GM12891 (cell line): ENCODE results near the gene ATP6V0E2.

ENCODE experiments used
- DNase-seq: peaks from one replicate; pipeline ENCODE4 v3.0.0; 2011; ENCODE audit warnings: low spot score; ENCODE audit not compliant: insufficient read length
- FAIRE-seq: peaks from 2 replicates; lab custom pipeline; 2011; peaks lifted over from hg19 to GRCh38; lab: Jason Lieb, UNC
- PAX5 ChIP-seq: IDR thresholded peaks from 2 replicates; pipeline ENCODE4 v1.6.1; 2011; ENCODE audit warnings: low read length, moderate library complexity, mild to moderate bottlenecking; ENCODE audit not compliant: insufficient read depth, severe bottlenecking
- POLR2A ChIP-seq: IDR thresholded peaks from 2 replicates; pipeline ENCODE4 v1.6.1; 2011; ENCODE audit warnings: low read depth, low read length, control low read depth
- POLR2AphosphoS5 ChIP-seq: IDR thresholded peaks from 2 replicates; pipeline ENCODE4 v1.6.1; 2011; ENCODE audit warnings: low read depth, low read length, control low read depth
- POU2F2 ChIP-seq: IDR thresholded peaks from 2 replicates; pipeline ENCODE4 v1.6.1; 2011; ENCODE audit warnings: low read depth, mild to moderate bottlenecking, control low read depth, low read length, moderate library complexity
- SPI1 ChIP-seq: IDR thresholded peaks from 2 replicates; pipeline ENCODE4 v1.6.1; 2011; ENCODE audit warnings: low read depth, low read length, control low read depth
- TAF1 ChIP-seq: IDR thresholded peaks from 2 replicates; pipeline ENCODE4 v1.6.1; 2011; ENCODE audit warnings: low read depth, low read length, control low read depth

The ATP6V0E2 gene

DNA sequence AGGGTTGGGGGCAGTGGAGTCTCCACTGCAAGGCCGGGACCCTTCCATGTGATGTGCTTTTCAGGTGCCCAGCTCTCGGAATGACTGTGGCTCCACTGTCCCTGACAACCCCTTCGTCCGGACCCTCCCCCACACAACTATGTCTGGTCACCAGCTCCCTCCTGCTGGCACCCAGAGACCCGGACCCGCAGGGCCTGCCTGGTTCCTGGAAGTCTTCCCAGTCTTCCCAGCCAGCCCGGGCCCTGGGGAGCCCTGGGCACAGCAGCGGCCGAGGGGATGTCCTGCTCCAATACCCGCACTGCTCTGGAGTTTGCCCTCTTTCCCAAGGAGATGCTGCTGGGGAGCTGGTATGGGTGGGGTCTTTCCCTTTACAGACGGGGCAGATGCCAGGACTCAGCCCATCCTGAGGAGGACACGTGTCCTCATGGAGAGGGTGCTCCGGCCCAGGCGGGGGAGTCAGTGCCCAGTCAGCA, 5.5 kb downstream of the ATP6V0E2 start:
- no peak for FAIRE-seq
- TF ChIP-seq TAF1 (no peak), SPI1 (no peak), POLR2A (no peak)
- DNase-seq: no peak

DNA sequence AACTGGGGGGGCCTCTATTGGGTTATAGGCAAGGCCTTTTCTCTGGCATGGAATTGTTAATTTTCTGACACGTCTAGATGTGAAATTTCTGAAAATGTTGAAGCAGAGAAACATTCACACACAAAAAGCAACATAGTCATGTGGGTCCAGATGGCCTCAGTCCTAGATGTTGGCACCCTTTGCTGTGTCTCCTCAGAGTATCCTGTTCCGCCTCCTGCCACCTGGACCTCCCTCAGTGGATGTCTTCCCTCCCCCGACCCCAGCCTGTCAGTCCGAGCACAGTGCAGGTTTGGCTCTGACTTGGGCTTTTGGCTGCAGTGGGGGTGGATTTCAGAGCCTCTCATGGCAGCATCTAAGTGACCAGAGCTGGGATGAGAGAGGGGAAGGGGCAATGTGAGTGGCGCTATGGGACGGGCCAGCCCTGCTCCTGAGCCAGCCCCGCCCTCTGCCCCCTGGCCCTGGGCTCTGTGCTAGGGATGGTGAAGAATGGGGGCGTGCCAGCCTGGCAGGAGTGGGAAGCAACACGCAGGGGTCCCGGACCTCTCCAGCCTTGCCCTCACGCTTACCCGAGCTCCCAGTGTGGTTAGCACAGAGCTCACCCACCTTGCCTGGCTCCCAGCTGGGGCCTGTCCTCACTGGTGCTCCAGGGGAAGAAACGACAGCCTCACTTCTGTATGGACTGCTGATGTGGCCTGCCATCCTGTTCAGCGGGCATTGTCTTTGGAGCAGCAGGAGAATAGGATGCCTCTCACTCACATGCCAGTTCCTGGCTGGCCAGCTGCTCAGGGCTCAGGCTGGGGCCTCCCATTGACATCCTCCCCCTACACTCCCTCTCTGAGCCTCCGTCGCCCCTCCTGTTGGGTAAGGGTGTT, 6.2 kb downstream of the ATP6V0E2 start:
- TF ChIP-seq TAF1: no peak
- no peak for TF ChIP-seq POLR2AphosphoS5
- no peak for TF ChIP-seq PAX5
- no peak for TF ChIP-seq SPI1
- TF ChIP-seq POU2F2: no peak
- TF ChIP-seq POLR2A: no peak
- DNase-seq (no peak), FAIRE-seq (no peak)

DNA sequence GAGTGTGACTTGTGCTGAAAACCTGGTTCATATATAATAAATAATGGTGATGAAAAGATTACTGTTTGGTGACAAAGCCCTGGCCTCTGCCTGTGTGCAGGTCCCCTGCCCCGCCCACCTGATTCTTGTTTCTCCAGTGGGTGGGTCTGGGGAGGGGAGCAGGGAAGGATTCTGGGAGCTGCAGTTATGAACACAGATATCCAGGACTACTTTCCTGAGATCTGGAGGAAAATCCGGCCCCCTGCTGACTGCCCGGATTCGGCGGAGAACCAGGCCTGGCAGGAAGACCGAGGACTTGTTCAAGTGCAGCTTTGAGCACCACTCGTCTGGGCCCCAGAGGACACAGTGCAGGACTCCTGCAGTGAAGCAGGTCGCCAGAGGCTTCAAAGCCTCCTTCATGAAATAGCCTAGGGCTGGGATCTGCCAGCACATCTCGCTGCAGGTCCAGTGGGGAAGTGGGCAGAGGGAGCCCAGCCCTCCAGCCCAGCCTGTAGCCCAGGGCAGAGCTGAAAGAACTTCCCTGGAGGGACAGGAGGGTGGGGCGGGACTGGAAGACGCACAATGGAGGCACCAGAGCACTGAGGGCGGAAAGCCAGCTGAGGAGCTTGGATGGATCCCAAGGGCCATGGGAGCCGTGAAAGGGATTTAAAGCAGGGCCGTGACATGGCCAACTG, 7.0 kb downstream of the ATP6V0E2 start:
- FAIRE-seq: no peak
- no peak for TF ChIP-seq PAX5
- no peak for TF ChIP-seq POLR2A
- no peak for TF ChIP-seq TAF1
- no peak for TF ChIP-seq SPI1
- peak; percentile 0 for DNase-seq

DNA sequence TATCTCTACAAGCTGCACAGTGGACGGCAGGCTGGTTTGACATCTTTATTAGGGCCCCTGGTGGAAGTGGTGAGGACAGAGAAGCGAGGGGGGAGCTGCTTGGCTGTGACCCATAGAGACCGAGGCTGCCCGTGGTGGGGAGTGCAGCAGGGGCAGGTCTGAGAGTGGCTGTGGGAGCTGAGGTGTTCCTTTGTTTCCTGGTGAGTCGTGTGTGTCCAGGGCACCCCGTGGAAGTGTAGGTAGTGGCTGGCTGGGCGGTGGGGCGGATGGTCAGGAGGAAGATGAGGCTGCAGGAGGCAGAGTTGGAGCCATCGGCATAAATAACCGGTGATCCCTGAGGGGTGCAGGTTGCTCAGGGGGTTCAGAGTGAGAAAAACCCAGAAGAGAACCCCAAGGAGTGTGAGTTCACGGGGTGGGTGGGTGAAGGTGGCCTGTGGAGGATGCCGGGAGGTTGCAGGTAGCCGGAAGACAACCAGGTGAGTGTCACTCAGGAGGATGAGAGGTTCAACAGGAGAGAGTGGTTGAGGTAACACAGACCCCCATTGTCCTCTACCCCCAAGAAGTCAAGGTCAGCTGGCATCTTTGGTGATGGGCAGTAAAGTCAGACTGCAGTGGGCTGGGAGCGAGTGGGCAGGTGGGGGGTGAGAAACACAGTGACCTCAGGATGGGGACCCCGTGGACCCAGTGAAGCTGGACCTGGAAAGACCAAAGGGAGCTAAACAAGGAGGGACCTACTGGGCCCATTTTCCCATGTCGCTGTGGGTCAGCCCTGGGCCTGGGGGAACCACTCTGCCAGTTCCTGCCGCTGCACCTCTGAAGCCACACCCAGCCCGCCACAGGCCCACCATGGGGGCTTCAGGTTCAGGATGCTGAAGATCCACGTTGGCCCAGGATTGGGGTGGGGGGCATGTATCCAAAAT, 7.8 kb downstream of the ATP6V0E2 start:
- peak; percentile 1 for DNase-seq
- no peak for FAIRE-seq
- TF ChIP-seq POLR2AphosphoS5: no peak
- TF ChIP-seq TAF1: no peak
- TF ChIP-seq PAX5: no peak
- TF ChIP-seq SPI1: no peak
- TF ChIP-seq POLR2A: no peak
- TF ChIP-seq POU2F2: no peak

DNA sequence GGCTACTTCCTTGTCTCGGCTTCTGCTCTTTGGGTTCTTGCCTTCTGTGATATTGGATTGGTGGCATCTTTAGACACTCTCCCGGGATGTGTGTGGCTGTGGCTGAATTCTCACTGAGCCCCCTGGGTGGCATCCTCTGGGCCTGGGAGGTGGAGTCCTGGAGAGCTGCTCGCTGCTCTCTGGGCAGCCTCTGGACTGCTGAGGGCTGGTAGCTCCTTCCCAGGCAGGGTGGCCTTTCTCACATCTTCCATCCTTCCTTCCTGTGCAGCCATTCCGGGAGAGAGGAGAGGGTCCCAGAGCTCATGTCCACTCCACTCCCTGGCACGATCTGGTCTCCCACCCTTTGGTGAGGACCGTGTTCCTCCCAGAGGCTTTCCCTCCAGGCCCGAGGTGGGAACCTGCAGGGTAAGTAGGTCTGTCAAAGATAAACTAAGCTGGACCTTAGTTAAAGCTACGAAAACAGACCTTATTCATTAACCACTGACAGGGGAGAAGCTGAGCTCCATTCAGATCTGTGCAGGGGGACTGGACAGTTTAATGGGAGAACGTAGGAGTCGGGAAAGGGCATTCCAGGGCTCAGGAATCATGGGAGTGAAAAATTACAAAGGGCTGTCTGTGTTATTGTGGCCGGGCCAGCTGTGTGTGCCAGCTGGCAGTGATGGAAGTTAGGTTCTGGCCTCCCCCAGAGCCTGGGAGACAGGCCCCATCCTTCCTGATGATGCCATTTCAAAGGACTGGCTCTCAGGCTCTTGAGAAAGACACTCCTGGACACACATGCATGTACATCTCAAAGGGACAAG, 8.7 kb downstream of the ATP6V0E2 start:
- DNase-seq (peak; percentile 7), FAIRE-seq (no peak)
- no peak for TF ChIP-seq POU2F2
- TF ChIP-seq POLR2AphosphoS5: no peak
- TF ChIP-seq POLR2A: no peak
- no peak for TF ChIP-seq PAX5
- TF ChIP-seq SPI1: no peak
- TF ChIP-seq TAF1: no peak

DNA sequence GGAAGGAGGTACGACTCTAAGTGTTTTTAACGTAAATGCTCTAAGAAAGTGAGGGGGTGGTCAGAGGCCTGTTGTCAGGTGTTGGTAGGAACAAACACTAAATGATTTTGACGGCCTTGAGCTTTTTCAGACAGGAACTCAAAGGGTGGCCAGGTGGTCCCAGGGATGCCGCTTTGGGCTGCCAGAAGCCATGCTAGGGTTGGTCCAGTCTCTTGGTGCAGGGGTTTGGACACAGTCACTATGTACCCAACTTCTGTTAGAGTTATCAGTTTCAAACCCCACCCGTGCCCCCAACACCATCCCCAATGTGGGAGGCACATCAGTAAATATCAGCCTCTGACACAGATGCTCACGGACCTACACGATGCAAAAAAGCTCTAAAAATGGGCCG, 9.3 kb downstream of the ATP6V0E2 start:
- DNase-seq (no peak), FAIRE-seq (no peak)
- TF ChIP-seq POLR2AphosphoS5: no peak
- no peak for TF ChIP-seq POLR2A
- no peak for TF ChIP-seq SPI1
- no peak for TF ChIP-seq TAF1
- TF ChIP-seq POU2F2: no peak
- TF ChIP-seq PAX5: no peak

DNA sequence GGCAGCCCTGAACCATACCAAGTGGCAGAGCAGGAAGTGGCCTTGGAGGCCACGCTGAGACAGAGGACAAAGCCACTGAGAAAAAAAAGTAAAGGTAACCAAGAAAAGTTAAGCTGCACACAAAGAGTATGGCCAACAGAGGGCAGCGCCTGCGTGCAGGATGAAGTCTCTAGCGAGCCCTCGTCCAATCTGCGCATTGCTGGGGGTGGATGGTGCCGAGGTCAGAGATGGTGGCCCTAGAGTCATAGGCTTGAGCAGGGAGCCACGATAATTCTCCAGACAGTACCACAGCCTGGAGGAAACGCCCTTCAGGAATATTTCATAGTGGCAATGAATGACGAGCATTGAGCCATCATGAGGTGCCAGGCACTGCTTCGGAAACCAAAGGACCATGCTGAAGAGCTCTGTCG, 9.7 kb downstream of the ATP6V0E2 start:
- FAIRE-seq (peak; percentile 74), DNase-seq (peak; percentile 57)
- no peak for TF ChIP-seq POLR2AphosphoS5
- no peak for TF ChIP-seq TAF1
- TF ChIP-seq POU2F2: no peak
- no peak for TF ChIP-seq PAX5
- TF ChIP-seq POLR2A: no peak
- no peak for TF ChIP-seq SPI1

DNA sequence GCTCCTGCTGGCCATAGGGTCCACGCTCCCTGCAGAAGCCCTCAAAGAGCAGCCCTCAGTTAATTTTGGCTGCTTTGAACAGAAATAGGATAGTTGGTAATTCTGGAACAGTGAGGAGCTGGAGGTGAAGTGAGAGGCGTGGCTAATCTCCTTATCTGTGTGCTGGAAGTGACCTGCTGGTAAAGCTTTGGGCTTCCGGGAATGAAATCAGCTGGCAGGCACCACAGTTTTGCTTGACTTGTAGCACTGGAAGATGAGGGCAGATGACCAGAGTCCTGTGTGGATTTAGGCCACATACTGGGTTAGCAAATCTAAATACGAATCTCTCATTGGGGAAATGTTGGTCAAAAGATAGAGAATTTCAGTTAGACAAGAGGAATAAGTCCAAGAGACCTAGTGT, 10.2 kb downstream of the ATP6V0E2 start:
- FAIRE-seq (no peak), DNase-seq (no peak)
- no peak for TF ChIP-seq PAX5
- no peak for TF ChIP-seq POU2F2
- TF ChIP-seq POLR2AphosphoS5: no peak
- TF ChIP-seq POLR2A: no peak
- no peak for TF ChIP-seq TAF1
- TF ChIP-seq SPI1: no peak

DNA sequence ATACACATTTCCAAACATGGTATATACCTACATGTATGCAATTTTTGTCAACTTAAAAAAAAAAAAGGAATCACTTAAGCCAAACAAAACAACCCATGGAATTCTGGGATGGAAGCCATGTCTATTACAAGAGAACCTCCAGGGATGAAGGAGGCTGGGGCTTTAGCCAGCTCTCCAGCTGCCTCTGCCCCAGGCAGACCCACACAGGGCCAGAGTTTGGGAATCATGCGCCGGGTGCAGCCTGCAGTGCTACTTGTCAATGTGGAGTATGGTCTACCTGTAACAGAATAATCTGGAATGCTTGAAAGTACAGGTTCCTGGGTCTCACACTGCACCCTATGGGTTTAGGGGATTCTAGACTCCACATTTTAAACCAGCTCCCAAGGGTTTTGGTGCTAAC, 10.8 kb downstream of the ATP6V0E2 start:
- TF ChIP-seq PAX5 (no peak), POU2F2 (no peak), TAF1 (no peak), POLR2AphosphoS5 (no peak), POLR2A (no peak), SPI1 (no peak)
- FAIRE-seq (no peak), DNase-seq (no peak)
